Heart right ventricle (tissue), 16 donors: ENCODE results near the gene ABI3BP. TPM values are rescaled to one million over a fixed set of nuclear protein-coding genes. Genes with fewer than 3 reads are reported as not detected.

Source experiments
- ATAC-seq, 8 donors: fragments of 200-7000 bp; cut with Tn5 transposase; one replicate each; pipeline ENCODE4 v1.9.1; 2020; ENCODE audit warnings: mild to moderate bottlenecking in 8 of 8, moderate library complexity in 8 of 8, moderate number of reproducible peaks in 1 of 8
- DNase-seq, 2 donors: peaks; one replicate each; pipeline ENCODE4 v3.0.0-alpha.2; 2020
- H3K27ac ChIP-seq, 10 donors: fragments of 200-600 bp; sonication (generic) in 2 of 10; one replicate each; pipeline versions ENCODE4 v1.5.0 to v1.8.0; 2020 to 2022; ENCODE audit warnings: mild to moderate bottlenecking in 3 of 10
- H3K27me3 ChIP-seq, 7 donors: fragments of 200-600 bp; one replicate each; pipeline ENCODE4 v1.8.0; 2021 to 2022; ENCODE audit warnings: mild to moderate bottlenecking in 2 of 7
- H3K36me3 ChIP-seq, 9 donors: fragments of 200-600 bp; sonication (generic) in 1 of 9; one replicate each; pipeline versions ENCODE4 v1.5.0 to v1.8.0; 2020 to 2022; ENCODE audit warnings: mild to moderate bottlenecking in 2 of 9
- H3K4me1 ChIP-seq, 9 donors: fragments of 200-600 bp; sonication (generic) in 1 of 9; one replicate each; pipeline versions ENCODE4 v1.5.0 to v1.8.0; 2020 to 2022; ENCODE audit warnings: mild to moderate bottlenecking in 4 of 9
- H3K4me3 ChIP-seq, 10 donors: fragments of 200-600 bp; sonication (generic) in 2 of 10; one replicate each; pipeline versions ENCODE4 v1.5.0 to v1.8.0; 2020 to 2022; ENCODE audit warnings: mild to moderate bottlenecking in 7 of 10, moderate library complexity in 2 of 10
- H3K9me3 ChIP-seq, 11 donors: fragments of 200-600 bp in 10 of 11; sonication (generic) in 2 of 11; one replicate each; pipeline versions ENCODE4 v1.5.0 to v1.8.0; 2013 to 2022; ENCODE audit warnings: mild to moderate bottlenecking in 2 of 11, control low read depth in 1 of 11, moderate library complexity in 1 of 11
- CTCF ChIP-seq, 9 donors: fragments of 200-600 bp; sonication (generic) in 2 of 9; IDR thresholded peaks; one replicate each; pipeline versions ENCODE4 v1.5.0 to v1.8.0; 2021 to 2022; ENCODE audit warnings: antibody characterized with exemption in 9 of 9, mild to moderate bottlenecking in 5 of 9, moderate library complexity in 1 of 9
- WGBS, 2 donors: extraction: QIAGEN DNeasy Blood & Tissue Kit; methylation state at CpG; one replicate each; pipeline ENCODE4 v1.1.7; 2013; ENCODE audit warnings: inconsistent platforms in 1 of 2; 5-methylcytosine and 5-hydroxymethylcytosine counted together
- intact Hi-C, 10 donors: fragments of 100-400 bp; cut with DNase I; formaldehyde crosslinking; loops; one replicate each; pipeline versions ENCODE4 v1.11.1 to v1.14.2; 2022
- polyA plus RNA-seq, 2 donors: library from polyadenylated mRNA; stranded (reverse); fragments of 200-250 nt; gene quantifications; one replicate each; pipeline ENCODE4 v1.2.3, GENCODE V29; 2013
- total RNA-seq, 10 donors: library from RNA; stranded (reverse); fragmentation: NEBNext Ultra II Directional in 3 of 10; extraction: Animal tissue kit (Norgen Biotek cat#: 25700) in 3 of 10; gene quantifications; one replicate each; pipeline versions ENCODE4 v1.2.1 to v1.2.4, GENCODE V29; 2021 to 2023
- donor health status: Arrhythmogenic right ventricular cardiomyopathy.
- donor health status: ischemic (EF 13 %, LVEDD 7.1; RV severe dilation, severe dysfunction).
- donor health status: healthy with polysubstance abuse.
- donor health status: DM: no; HTN: yes; CAD: no.
- donor health status: DM: no; HTN: no; CAD: no.
- donor health status: ischemic (EF 25% LVEDD 6.9; RV normal size, moderate dysfunction).
- donor health status: ischemic (EF 25% LVEDD 5.7; RV mildly dilated, moderate dysfunction).
- donor health status: healthy.
- donor health status: DM: yes; HTN: yes; CAD: no.
- donor health status: Ischemic cardiomyopathy.
- donor health status: ischemic (EF 35%, LVEDD 5.7; RV mildly dilated, moderate dysfunction).
- donor health status: nonischemic (EF 11% LVEDD 7.7; RV severe dilation, severe dysfunction).
- donor health status: DM: yes; HTN: yes; CAD: no.
- donor health status: PGD.
- donor health status: ischemic (EF 29% LVEDD 5.4; RV normal size, mild dysfunction).
- donor health status: nonischemic (EF 23%, LVEDD 6.1; RV moderate dilation, normal function).

Gene ABI3BP
- total and polyA plus RNA-seq, 12 donors = 11.7 to 90.2 (median 26.5) TPM

GRCh38 chr3:100804631-100805030, 188.6 kb downstream of the ABI3BP start:
- DNase-seq (no peak), ATAC-seq (no peak)
- no peaks in the 10 kb centered on the region for H3K27me3 ChIP-seq
- H3K27ac ChIP-seq = no peak overlapping the region
- intact Hi-C loops = no loop called here
- H3K4me3 ChIP-seq = no peak overlapping the region
- H3K36me3 ChIP-seq = peaks cover 0 to 22% (median 0%) of the 10 kb centered on the region in 9 donors
- no peaks in the 10 kb centered on the region for H3K4me1 ChIP-seq
- 64 to 85% methylated on average over 2 of the region's 2 CpGs for WGBS, 2 donors
- H3K9me3 ChIP-seq = no peaks in the 10 kb centered on the region
- no peak for TF ChIP-seq CTCF (IDR thresholded peaks at IDR 0.05)

- H3K4me3 ChIP-seq = no peak overlapping the region
- no peak overlapping the region for H3K27ac ChIP-seq
- H3K27me3 ChIP-seq = no peaks in the 10 kb centered on the region
- intact Hi-C loops = no loop called here
- peaks cover 0 to 22% (median 0%) of the 10 kb centered on the region in 9 donors for H3K36me3 ChIP-seq
- no peaks in the 10 kb centered on the region for H3K4me1 ChIP-seq
- no peaks in the 10 kb centered on the region for H3K9me3 ChIP-seq
- TF ChIP-seq CTCF (IDR thresholded peaks at IDR 0.05) = no peak
- ATAC-seq = no peak
- DNase-seq = no peak
These were observed 189.5 kb downstream of the ABI3BP start for GRCh38 chr3:100803711-100804110.

- intact Hi-C loops = no loop called here
- Histone ChIP-seq H3K9me3 (no peaks in the 10 kb centered on the region), H3K36me3 (peaks cover 0 to 22% (median 0%) of the 10 kb centered on the region in 9 donors), H3K27ac (no peak overlapping the region), H3K4me3 (no peak overlapping the region), H3K4me1 (no peaks in the 10 kb centered on the region), H3K27me3 (no peaks in the 10 kb centered on the region)
- 88 to 90% methylated on average over 2 of the region's 2 CpGs for WGBS, 2 donors
- DNase-seq (no peak), ATAC-seq (no peak)
- TF ChIP-seq CTCF (IDR thresholded peaks at IDR 0.05) = no peak
These were observed 191.1 kb downstream of the ABI3BP start for GRCh38 chr3:100802126-100802525.

- DNase-seq (no peak), ATAC-seq (no peak)
- H3K9me3 ChIP-seq = no peaks in the 10 kb centered on the region
- intact Hi-C loops = loop anchor here in 2 of 10 donors (10.0 kb wide), 1 partner anchor 333 kb away; no protein-coding TSS in a partner anchor
- H3K27ac ChIP-seq = no peak overlapping the region
- WGBS, 2 donors = 58 to 68% methylated on average over 1 of the region's 1 CpG
- peaks cover 0 to 6% (median 0%) of the 10 kb centered on the region in 9 donors for H3K4me1 ChIP-seq
- no peaks in the 10 kb centered on the region for H3K36me3 ChIP-seq
- no peak for TF ChIP-seq CTCF (IDR thresholded peaks at IDR 0.05)
- no peak overlapping the region for H3K4me3 ChIP-seq
- H3K27me3 ChIP-seq = no peaks in the 10 kb centered on the region
These were observed 195.2 kb downstream of the ABI3BP start for GRCh38 chr3:100798012-100798411.
